Stomach (tissue), 9 donors: ENCODE data around the gene GAPVD1. TPM values are rescaled to one million over a fixed set of nuclear protein-coding genes. Genes with fewer than 3 reads are reported as not detected.

Source experiments
- DNase-seq, 2 donors: peaks; one replicate each; pipeline versions ENCODE4 v3.0.0 to v3.0.0-alpha.2; 2013 to 2019
- H3K27ac ChIP-seq, 5 donors: fragments of 200-600 bp in 4 of 5; sonication (generic) in 4 of 5; one replicate each; pipeline ENCODE4 v1.5.1; 2013 to 2019; ENCODE audit warnings: mild to moderate bottlenecking in 1 of 5, moderate library complexity in 1 of 5
- H3K27me3 ChIP-seq, 3 donors: fragments of 200-600 bp; sonication (generic); one replicate each; pipeline ENCODE4 v1.5.1; 2017 to 2019; ENCODE audit warnings: mixed run types in 1 of 3
- H3K36me3 ChIP-seq, 4 donors: fragments of 200-600 bp; sonication (generic); 1 replicate in 3 of 4; 2 replicates in 1 of 4; pipeline ENCODE4 v1.5.1; 2016 to 2019
- H3K4me1 ChIP-seq, 4 donors: fragments of 200-600 bp; sonication (generic); one replicate each; pipeline ENCODE4 v1.5.1; 2016 to 2019
- H3K4me3 ChIP-seq, 4 donors: fragments of 200-600 bp; sonication (generic) in 3 of 4; one replicate each; pipeline ENCODE4 v1.5.1; 2016 to 2019; ENCODE audit warnings: mild to moderate bottlenecking in 1 of 4
- H3K9me3 ChIP-seq, 4 donors: fragments of 200-600 bp; sonication (generic); one replicate each; pipeline ENCODE4 v1.5.1; 2016 to 2019
- CTCF ChIP-seq, 7 experiments: fragments of 450-650 bp in 4 of 7; fragments of 200-600 bp in 3 of 7; sonication (generic) in 3 of 7; IDR thresholded peaks; one replicate each; pipeline ENCODE4 v1.5.1; 2016 to 2019; ENCODE audit warnings: antibody characterized with exemption in 7 of 7, control low read depth in 2 of 7, mild to moderate bottlenecking in 1 of 7
- EP300 ChIP-seq: sonication (generic); formaldehyde crosslinking; IDR thresholded peaks from one replicate; pipeline ENCODE4 v1.6.1; 2017; ENCODE audit warnings: antibody characterized with exemption
- POLR2A ChIP-seq, 4 donors: fragments of 450-650 bp; IDR thresholded peaks; one replicate each; pipeline ENCODE4 v1.6.1; 2016; ENCODE audit warnings: antibody characterized with exemption in 4 of 4, control low read depth in 2 of 4, mild to moderate bottlenecking in 1 of 4, moderate library complexity in 1 of 4
- POLR2AphosphoS5 ChIP-seq, 3 donors: sonication (generic); formaldehyde crosslinking; IDR thresholded peaks; one replicate each; pipeline ENCODE4 v1.6.1; 2016; ENCODE audit warnings: antibody characterized with exemption in 3 of 3
- WGBS, 5 donors: extraction: QIAGEN DNeasy Blood & Tissue Kit in 3 of 5; methylation state at CpG; one replicate each; pipeline versions ENCODE4 v1.1.5 to v1.1.7; 2013 to 2018; 5-methylcytosine and 5-hydroxymethylcytosine counted together
- intact Hi-C: fragments of 100-400 bp; cut with DNase I; formaldehyde crosslinking; loops from one replicate; pipeline ENCODE4 v1.15.1; 2023; ENCODE audit warnings: low total_unique reads
- polyA plus RNA-seq, 3 donors: library from polyadenylated mRNA; stranded (reverse); fragments of 200-250 nt; gene quantifications; one replicate each; pipeline ENCODE4 v1.2.3, GENCODE V29; 2013
- total RNA-seq, 5 donors: library from RNA; depleted of rRNA; stranded (reverse); fragments of >200 nt; gene quantifications; one replicate each; pipeline versions ENCODE4 v1.1.0 to v1.2.3, GENCODE V29; 2014 to 2016
- donor health status: healthy with polysubstance abuse.
- donor health status: Bipolar disorder and iron deficiency.
- donor health status: healthy.

The GAPVD1 gene
- total and polyA plus RNA-seq, 8 donors: 3.9 to 140 (median 26.2) TPM

DNA sequence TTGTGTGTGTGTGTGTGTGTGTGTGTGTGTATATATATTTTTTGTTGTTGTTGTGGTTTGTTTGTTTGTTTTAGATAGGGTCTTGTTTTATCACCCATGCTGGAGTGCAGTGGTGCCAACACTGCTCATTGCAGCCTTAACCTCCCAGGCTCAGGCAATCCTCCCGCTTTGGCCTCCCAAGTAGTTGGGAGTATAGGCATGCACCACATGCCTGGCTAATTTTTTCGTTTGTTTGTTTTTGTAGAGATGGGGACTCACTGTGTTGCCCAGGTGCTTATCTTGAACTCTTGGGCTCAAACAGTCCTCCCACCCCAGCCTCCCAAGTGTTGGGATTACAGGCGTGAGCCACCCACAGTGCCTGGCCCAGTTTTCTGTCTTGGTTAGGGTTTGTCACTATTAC lies 77.3 kb downstream of the GAPVD1 start:
- intact Hi-C loops: no loop called here
- WGBS, 5 donors: 74 to 93% (median 88%) methylated on average over 3 of the region's 3 CpGs
- no peak overlapping the region for H3K4me3 ChIP-seq
- DNase-seq: no peak
- H3K9me3 ChIP-seq: no peaks in the 10 kb centered on the region
- peaks cover 43 to 91% (median 83%) of the 10 kb centered on the region in 4 donors for H3K36me3 ChIP-seq
- no peak overlapping the region for H3K27ac ChIP-seq
- H3K4me1 ChIP-seq: peaks cover 0 to 8% (median 3%) of the 10 kb centered on the region in 4 donors
- H3K27me3 ChIP-seq: no peaks in the 10 kb centered on the region
- TF ChIP-seq POLR2AphosphoS5 (IDR thresholded peaks at IDR 0.05) (no peak), EP300 (no peak), CTCF (IDR thresholded peaks at IDR 0.05) (no peak), POLR2A (IDR thresholded peaks at IDR 0.05) (no peak)

GRCh38 chr9:125341566-125341965 lies 79.9 kb downstream of the GAPVD1 start:
- intact Hi-C loops: no loop called here
- no peak for TF ChIP-seq POLR2AphosphoS5 (IDR thresholded peaks at IDR 0.05)
- TF ChIP-seq POLR2A (IDR thresholded peaks at IDR 0.05): no peak
- TF ChIP-seq CTCF (IDR thresholded peaks at IDR 0.05): no peak
- no peak for TF ChIP-seq EP300
- 66 to 79% (median 72%) methylated on average over 4 of the region's 4 CpGs for WGBS, 5 donors
- Histone ChIP-seq H3K4me1 (peaks cover 0 to 9% (median 3%) of the 10 kb centered on the region in 4 donors), H3K9me3 (no peaks in the 10 kb centered on the region), H3K27ac (no peak overlapping the region), H3K27me3 (no peaks in the 10 kb centered on the region), H3K36me3 (peaks cover 42 to 91% (median 80%) of the 10 kb centered on the region in 4 donors), H3K4me3 (no peak overlapping the region)
- DNase-seq: no peak

DNA sequence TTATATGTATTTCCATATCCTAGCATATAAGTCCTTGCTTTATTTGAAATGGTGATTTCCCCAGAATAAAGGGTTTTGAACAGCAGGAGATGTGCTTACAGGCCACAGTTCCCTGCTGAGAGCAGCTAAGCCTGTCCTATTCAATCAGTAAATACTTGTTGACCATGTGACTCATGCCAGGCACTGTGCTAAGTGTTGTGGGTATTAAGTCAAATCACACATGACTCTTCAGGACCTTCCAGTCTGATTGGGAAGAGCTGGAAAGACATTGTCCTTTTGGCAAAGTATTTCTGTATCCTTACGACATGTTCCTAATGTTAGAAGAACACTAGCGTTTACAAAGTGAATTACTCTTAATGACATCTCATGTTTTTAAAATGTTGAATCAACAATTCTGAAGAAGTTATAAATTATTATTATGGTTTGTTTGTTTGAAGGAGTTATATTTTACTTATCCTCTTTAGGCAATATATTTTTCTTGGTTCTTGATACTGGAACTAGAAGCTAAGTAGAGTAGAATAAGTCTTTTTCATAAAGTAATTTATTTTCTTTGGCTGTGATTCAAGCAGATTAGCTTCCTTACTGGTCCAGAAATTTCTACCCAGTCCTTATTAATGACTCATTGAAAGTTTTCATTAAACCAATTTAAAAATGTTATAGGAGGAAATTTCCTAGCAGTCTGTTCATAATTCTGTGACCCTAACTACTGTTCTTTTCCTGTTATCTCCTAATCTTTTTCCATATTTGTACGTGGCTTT lies 82.1 kb downstream of the GAPVD1 start:
- Histone ChIP-seq H3K9me3 (no peaks in the 10 kb centered on the region), H3K4me3 (no peak overlapping the region), H3K4me1 (peaks cover 0 to 9% (median 3%) of the 10 kb centered on the region in 4 donors), H3K27ac (no peak overlapping the region), H3K27me3 (no peaks in the 10 kb centered on the region), H3K36me3 (peaks cover 34 to 91% (median 81%) of the 10 kb centered on the region in 4 donors)
- intact Hi-C loops: no loop called here
- 54 to 65% (median 59%) methylated on average over 3 of the region's 3 CpGs for WGBS, 5 donors
- DNase-seq: peak in 1 of 2 donors; percentile 16
- TF ChIP-seq EP300 (no peak), CTCF (IDR thresholded peaks at IDR 0.05) (no peak), POLR2AphosphoS5 (IDR thresholded peaks at IDR 0.05) (peak in 1 of 3 donors; percentile 64), POLR2A (IDR thresholded peaks at IDR 0.05) (no peak)

DNA sequence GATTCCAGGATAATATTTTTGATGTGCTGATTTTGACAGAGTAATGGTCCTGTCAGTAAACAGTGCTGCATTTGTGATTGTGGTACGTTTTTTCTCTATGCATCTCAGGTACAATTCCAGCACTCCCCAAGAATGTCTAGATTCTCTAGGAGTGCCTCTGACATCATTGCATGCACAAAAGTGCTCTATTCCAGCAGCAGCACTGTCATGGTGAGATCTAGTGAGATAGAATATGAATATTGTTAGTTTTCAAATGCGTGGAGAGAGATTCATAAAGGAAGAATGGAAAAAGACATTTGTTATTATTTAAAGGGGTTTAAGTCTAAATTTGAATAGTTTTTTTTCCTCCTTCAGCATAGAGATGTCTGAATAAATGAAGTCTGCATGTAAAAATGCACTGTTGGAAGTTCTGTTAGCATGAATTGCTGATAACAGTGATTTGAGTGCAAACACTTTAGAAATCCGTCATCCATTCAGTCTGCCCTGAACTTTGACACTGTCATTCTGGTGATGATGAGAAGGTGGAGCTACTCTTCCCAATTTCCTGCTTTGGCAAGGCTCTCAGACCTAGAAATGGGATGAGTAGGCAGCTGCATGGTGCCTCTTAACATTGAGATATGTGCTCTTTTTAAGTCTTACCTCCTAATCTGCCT lies 84.6 kb downstream of the GAPVD1 start:
- Histone ChIP-seq H3K27me3 (no peaks in the 10 kb centered on the region), H3K4me3 (no peak overlapping the region), H3K4me1 (peaks cover 0 to 9% (median 3%) of the 10 kb centered on the region in 4 donors), H3K9me3 (no peaks in the 10 kb centered on the region), H3K27ac (no peak overlapping the region), H3K36me3 (peaks cover 37 to 92% (median 81%) of the 10 kb centered on the region in 4 donors)
- WGBS, 5 donors: 71 to 85% (median 76%) methylated on average over 3 of the region's 3 CpGs
- intact Hi-C loops: no loop called here
- TF ChIP-seq CTCF (IDR thresholded peaks at IDR 0.05) (no peak), POLR2AphosphoS5 (IDR thresholded peaks at IDR 0.05) (no peak), EP300 (no peak), POLR2A (IDR thresholded peaks at IDR 0.05) (no peak)
- no peak for DNase-seq
